T-helper 1 cell treated with Interleukin-12 subunit alpha and Interleukin-12 subunit beta and Interleukin-4 antibody, amounts not matched to agents 30 ng/mL and 1 ng/mL, for 36 hours (primary cell): Measurements from ENCODE around the gene SULT1A2. TPM values are rescaled to one million over a fixed set of nuclear protein-coding genes. Genes with fewer than 3 reads are reported as not detected.
"Not testable (repeated sequence)": the region's sequence is repeated elsewhere in the genome, so short reads cannot be mapped to it uniquely, and the experiment has no call there.

ENCODE experiments used
- intact Hi-C: fragments of 100-400 bp; cut with micrococcal nuclease; formaldehyde crosslinking; loops from one replicate; pipeline ENCODE4 v1.15.1; 2024
- total RNA-seq: library from RNA; stranded (reverse); gene quantifications from 2 replicates; pipeline ENCODE4 v1.2.3, GENCODE V29; 2022

Gene SULT1A2
- 0.37 and 0.63 TPM in 2 replicates for total RNA-seq

GRCh38 chr16:28596840-28597691 is at the start of gene SULT1A2:
TSS of gene SULT1A2 (minus strand) at chr16:28597050. CDS start at chr16:28595930, 1,120 bp downstream.
- intact Hi-C loops: no loop called here

- intact Hi-C loops: not testable (repeated sequence)
These were observed 43.1 kb upstream of the SULT1A2 start for GRCh38 chr16:28639959-28640358.

GRCh38 chr16:28638359-28638758 is 41.5 kb upstream of the SULT1A2 start:
- intact Hi-C loops: not testable (repeated sequence)

- intact Hi-C loops: not testable (repeated sequence)
These were observed 40.9 kb upstream of the SULT1A2 start, which contains the start of gene NPIPB8 for GRCh38 chr16:28637765-28638164. TSS of gene NPIPB8 (plus strand) at chr16:28638065. CDS start at chr16:28638361, 296 bp downstream.

GRCh38 chr16:28636093-28636823 is 39.4 kb upstream of the SULT1A2 start:
- intact Hi-C loops: not testable (repeated sequence)

- intact Hi-C loops: not testable (repeated sequence)
These were observed 34.1 kb upstream of the SULT1A2 start for GRCh38 chr16:28630905-28631304.

- intact Hi-C loops: loop anchor here (1.0 to 10.0 kb wide), 2 partner anchors 128 to 346 kb away; partner anchors contain the start of genes APOBR and CLN3
These were observed 26.4 kb upstream of the SULT1A2 start for GRCh38 chr16:28623172-28623711.

GRCh38 chr16:28622532-28623171 is 25.8 kb upstream of the SULT1A2 start:
- intact Hi-C loops: loop anchor here (1.0 to 10.0 kb wide), 2 partner anchors 128 to 345 kb away; partner anchors contain the start of genes APOBR and CLN3

GRCh38 chr16:28621481-28622155 is 24.8 kb upstream of the SULT1A2 start:
- intact Hi-C loops: loop anchor here (10.0 kb wide), 1 partner anchor 127 kb away; the partner anchor contains the start of genes APOBR and CLN3

GRCh38 chr16:28620316-28620715 is 23.5 kb upstream of the SULT1A2 start:
- intact Hi-C loops: loop anchor here (10.0 kb wide), 1 partner anchor 126 kb away; the partner anchor contains the start of genes APOBR and CLN3

- intact Hi-C loops: no loop called here
These were observed 21.0 kb upstream of the SULT1A2 start for GRCh38 chr16:28617874-28618273.

GRCh38 chr16:28616636-28617035 is 19.8 kb upstream of the SULT1A2 start:
- intact Hi-C loops: no loop called here

GRCh38 chr16:28616224-28616577 is 19.4 kb upstream of the SULT1A2 start:
- intact Hi-C loops: not testable (repeated sequence)

- intact Hi-C loops: not testable (repeated sequence)
These were observed 18.8 kb upstream of the SULT1A2 start for GRCh38 chr16:28615486-28616223.

GRCh38 chr16:28614561-28614960 is 17.7 kb upstream of the SULT1A2 start:
- intact Hi-C loops: not testable (repeated sequence)

- intact Hi-C loops: not testable (repeated sequence)
These were observed 17.1 kb upstream of the SULT1A2 start for GRCh38 chr16:28613912-28614311.

- intact Hi-C loops: not testable (repeated sequence)
These were observed 15.8 kb upstream of the SULT1A2 start for GRCh38 chr16:28612359-28613280.

- intact Hi-C loops: no loop called here
These were observed 13.8 kb upstream of the SULT1A2 start for GRCh38 chr16:28610595-28611191.
